Measurements from ENCODE around the gene ANKZF1. TPM values are rescaled to one million over a fixed set of nuclear protein-coding genes. Genes with fewer than 3 reads are reported as not detected.
A peak's percentile ranks its signal among the peaks of the same experiment; 100 is the strongest.

ANKZF1 gene
- total and polyA plus RNA-seq, 7 experiments from 2014 or later = 29.7 to 287 (median 135) TPM

DNA sequence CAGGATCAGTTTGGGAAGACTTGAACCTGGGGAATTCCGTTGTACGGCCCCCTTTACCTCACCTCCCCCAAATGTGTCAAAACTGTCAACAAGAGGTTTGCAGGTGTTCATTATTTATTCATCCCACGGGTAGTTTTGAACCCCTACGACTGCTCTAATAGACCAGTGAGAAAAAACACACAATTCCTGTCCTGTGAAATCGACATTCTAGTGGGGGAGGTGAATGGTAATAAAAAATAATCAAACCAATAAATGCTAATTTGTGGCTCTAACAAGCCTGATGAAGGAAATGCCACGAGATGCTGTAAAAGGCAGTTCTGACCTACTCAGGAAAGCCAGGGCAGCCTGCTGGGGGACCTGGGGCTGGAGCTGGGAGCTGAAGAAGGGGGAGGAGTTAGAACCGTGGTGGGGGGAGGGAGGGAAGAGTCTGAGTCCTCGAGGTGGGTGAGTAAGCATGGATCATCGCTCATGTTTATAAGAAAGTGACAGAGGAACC, 49.1 kb downstream of the ANKZF1 start:
- H3K27me3 Mint-ChIP-seq = peaks cover 0 to 5% (median 0%) of the 10 kb centered on the region in 5 donors
- Histone ChIP-seq H3K27ac (ENCODE audit: low read depth, low read length) (peak overlapping the region; percentile 98), H3K4me1 (ENCODE audit: control insufficient read depth in 2 of 2, insufficient read depth in 2 of 2, low read length in 2 of 2) (peaks cover 22 to 33% of the 10 kb centered on the region in 2 donors), H3K27me3 (ENCODE audit: control insufficient read depth in 2 of 2, insufficient read depth in 2 of 2, low read length in 2 of 2) (no peaks in the 10 kb centered on the region), H3K4me3 (ENCODE audit: low read length) (peak overlapping the region; percentile 73), H3K36me3 (ENCODE audit: control insufficient read depth in 2 of 3, insufficient read depth in 3 of 3, low read length in 3 of 3) (peaks cover 11 to 34% (median 28%) of the 10 kb centered on the region in 3 experiments), H3K9me3 (ENCODE audit: control insufficient read depth in 2 of 3, low read length in 3 of 3) (no peaks in the 10 kb centered on the region)
- CTCF ChIA-PET = interaction anchor here (0.6 to 12.9 kb wide), 12 partner anchors 8 to 989 kb away, joined by 3 to 194 read pairs (median 5); partner anchors contain the start of genes ANKZF1, ATG9A, CNPPD1 and TUBA4A
- POLR2A ChIA-PET = interaction anchor here (0.6 to 8.2 kb wide), 20 partner anchors 9 to 264 kb away, joined by 3 to 214 read pairs (median 4); partner anchors contain the start of genes ABCB6, ANKZF1, ATG9A and CHPF
- intact Hi-C loops (cut with micrococcal nuclease) = loop anchor here (1.0 to 5.0 kb wide), 25 partner anchors 16 to 710 kb away; partner anchors contain the start of genes ANKZF1 (in 2 of the 2), ATG9A (in 2 of the 2), CNOT9 (in 2 of the 2) and GMPPA (in 2 of the 2)
- peak overlapping the region; percentile 94 to 100 (median 99) for H3K27ac Mint-ChIP-seq
- H3K4me1 Mint-ChIP-seq = peaks cover 32 to 58% (median 53%) of the 10 kb centered on the region in 7 donors
- DNase-seq (no peak), ATAC-seq (no peak)
- H3K9me3 Mint-ChIP-seq = no peaks in the 10 kb centered on the region
- peak overlapping the region; percentile 85 to 98 (median 97) for H3K4me3 Mint-ChIP-seq
- H3K36me3 Mint-ChIP-seq = peaks cover 0 to 25% (median 8%) of the 10 kb centered on the region in 5 donors

DNA sequence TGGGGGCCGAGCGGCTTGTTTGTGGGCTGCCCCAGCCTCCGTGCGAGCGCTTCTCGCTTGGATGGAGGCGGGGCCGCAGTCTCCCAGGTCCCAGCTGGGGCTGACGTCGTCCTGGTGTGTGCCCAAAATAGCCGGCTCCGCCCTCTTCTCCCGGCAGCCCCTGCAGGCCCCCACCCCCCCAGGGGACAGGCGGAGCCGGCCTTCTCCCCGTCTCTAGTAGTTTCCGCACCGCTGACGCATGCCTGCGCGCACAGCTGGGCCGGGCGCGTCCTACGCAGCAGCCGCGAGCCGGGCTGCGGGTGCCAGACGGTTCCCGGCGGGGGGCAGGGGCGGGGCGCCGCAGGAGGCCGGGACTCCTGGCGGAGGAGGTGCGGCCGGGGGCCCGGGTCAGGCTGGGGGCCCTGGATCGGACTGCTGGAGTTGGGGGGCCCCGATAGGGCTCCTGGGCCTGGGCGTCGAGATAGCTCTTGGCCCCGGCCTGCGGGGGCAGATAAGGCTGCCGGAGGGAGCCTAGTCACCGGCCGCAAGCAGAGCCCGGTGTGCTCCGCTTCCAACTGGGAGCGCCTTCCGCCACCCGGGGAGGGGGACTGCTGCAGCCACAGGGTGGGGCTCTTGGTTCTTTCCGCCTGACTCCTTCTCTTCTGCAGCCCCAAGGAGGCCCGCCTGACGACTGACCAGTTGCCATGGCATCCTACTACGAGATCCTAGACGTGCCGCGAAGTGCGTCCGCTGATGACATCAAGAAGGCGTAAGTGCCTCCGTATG, 49.7 kb downstream of the ANKZF1 start, which contains the start of gene DNAJB2:
Gene DNAJB2 (plus strand): TSS at position 216 of the 765 bp plus-strand sequence. CDS start 468 bp downstream, at position 684.
- ATAC-seq (peak; percentile 91), DNase-seq (peak; percentile 94 to 100 (median 98))
- peak within 1 kb of the TSS; percentile 97 to 100 (median 99) for H3K27ac Mint-ChIP-seq
- peak within 1 kb of the TSS; percentile 98 for H3K27ac ChIP-seq (ENCODE audit: low read depth, low read length)
- intact Hi-C loops (cut with micrococcal nuclease) = loop anchor here (1.0 to 5.0 kb wide), 24 partner anchors 15 to 711 kb away; partner anchors contain the start of genes ANKZF1 (in 2 of the 2), ATG9A (in 2 of the 2), CNOT9 (in 2 of the 2) and GMPPA (in 2 of the 2)
- H3K27me3 Mint-ChIP-seq = peaks cover 0 to 2% (median 0%) of the 10 kb centered on the region in 5 donors
- peak within 1 kb of the TSS; percentile 85 to 99 (median 97) for H3K4me3 Mint-ChIP-seq
- peak within 1 kb of the TSS; percentile 73 for H3K4me3 ChIP-seq (ENCODE audit: low read length)
- H3K36me3 ChIP-seq (ENCODE audit: control insufficient read depth in 2 of 3, insufficient read depth in 3 of 3, low read length in 3 of 3) = peaks cover 11 to 40% (median 28%) of the 10 kb centered on the region in 3 experiments
- peaks cover 22 to 33% of the 10 kb centered on the region in 2 donors for H3K4me1 ChIP-seq (ENCODE audit: control insufficient read depth in 2 of 2, insufficient read depth in 2 of 2, low read length in 2 of 2)
- no peaks in the 10 kb centered on the region for H3K9me3 ChIP-seq (ENCODE audit: control insufficient read depth in 2 of 3, low read length in 3 of 3)
- H3K9me3 Mint-ChIP-seq = no peaks in the 10 kb centered on the region
- ChIA-PET POLR2A (interaction anchor here (0.6 to 8.2 kb wide), 20 partner anchors 10 to 264 kb away, joined by 3 to 214 read pairs (median 4); partner anchors contain the start of genes ABCB6, ANKZF1, ATG9A and CHPF), CTCF (interaction anchor here (0.6 to 12.9 kb wide), 8 partner anchors 8 to 989 kb away, joined by 3 to 194 read pairs (median 6); partner anchors contain the start of gene CNPPD1)
- no peaks in the 10 kb centered on the region for H3K27me3 ChIP-seq (ENCODE audit: control insufficient read depth in 2 of 2, insufficient read depth in 2 of 2, low read length in 2 of 2)
- H3K36me3 Mint-ChIP-seq = peaks cover 0 to 25% (median 8%) of the 10 kb centered on the region in 5 donors
- peaks cover 32 to 58% (median 53%) of the 10 kb centered on the region in 7 donors for H3K4me1 Mint-ChIP-seq

DNA sequence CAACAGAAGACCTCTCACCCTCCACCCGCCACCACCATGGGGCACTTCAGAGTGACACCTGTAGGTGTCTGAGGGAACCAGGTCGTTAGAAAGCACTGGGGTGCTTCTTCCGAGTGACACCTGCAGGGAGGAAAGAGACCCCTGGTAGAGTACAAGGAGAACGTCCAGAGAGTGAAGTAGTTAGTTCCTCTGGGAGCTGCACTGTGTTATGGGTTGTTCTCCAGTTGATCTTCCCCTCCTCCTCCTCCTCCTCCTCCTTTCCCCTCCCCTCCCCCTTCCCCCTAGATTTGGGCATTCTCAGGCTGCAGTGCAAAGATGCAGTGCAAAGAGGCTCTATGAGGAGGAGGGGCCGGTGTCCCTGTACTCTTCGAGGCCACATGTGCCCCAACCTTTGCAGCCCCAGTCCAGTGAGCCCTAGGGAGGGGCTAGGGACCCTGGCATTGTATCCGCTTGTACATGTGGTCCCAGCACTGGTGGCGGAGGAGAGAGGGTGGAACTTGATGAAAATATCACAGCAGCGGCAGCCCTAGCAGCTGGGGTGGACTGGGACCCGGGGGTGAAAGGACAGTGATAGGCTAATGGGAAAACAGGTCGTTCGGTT, 50.4 kb downstream of the ANKZF1 start:
- Histone ChIP-seq H3K27me3 (ENCODE audit: control insufficient read depth in 2 of 2, insufficient read depth in 2 of 2, low read length in 2 of 2) (no peaks in the 10 kb centered on the region), H3K9me3 (ENCODE audit: control insufficient read depth in 2 of 3, low read length in 3 of 3) (no peaks in the 10 kb centered on the region), H3K4me3 (ENCODE audit: low read length) (peak overlapping the region; percentile 73), H3K36me3 (ENCODE audit: control insufficient read depth in 2 of 3, insufficient read depth in 3 of 3, low read length in 3 of 3) (peaks cover 11 to 47% (median 28%) of the 10 kb centered on the region in 3 experiments), H3K27ac (ENCODE audit: low read depth, low read length) (peak overlapping the region; percentile 98), H3K4me1 (ENCODE audit: control insufficient read depth in 2 of 2, insufficient read depth in 2 of 2, low read length in 2 of 2) (peaks cover 22 to 33% of the 10 kb centered on the region in 2 donors)
- Mint-ChIP-seq H3K4me3 (peak overlapping the region; percentile 85 to 99 (median 97)), H3K9me3 (no peaks in the 10 kb centered on the region), H3K4me1 (peaks cover 32 to 58% (median 53%) of the 10 kb centered on the region in 7 donors), H3K36me3 (peaks cover 0 to 25% (median 8%) of the 10 kb centered on the region in 5 donors), H3K27ac (peak overlapping the region; percentile 97 to 100 (median 99)), H3K27me3 (no peaks in the 10 kb centered on the region)
- intact Hi-C loops (cut with micrococcal nuclease) = loop anchor here (1.0 to 5.0 kb wide), 24 partner anchors 14 to 712 kb away; partner anchors contain the start of genes ANKZF1 (in 2 of the 2), ATG9A (in 2 of the 2), CNOT9 (in 2 of the 2) and GMPPA (in 2 of the 2)
- ChIA-PET POLR2A (interaction anchor here (1.0 to 8.2 kb wide), 12 partner anchors 15 to 121 kb away, joined by 3 to 214 read pairs (median 15); partner anchors contain the start of genes ANKZF1, ATG9A, CNPPD1 and DNPEP), CTCF (interaction anchor here (0.9 to 12.9 kb wide), 3 partner anchors 16 to 35 kb away, joined by 3 to 194 read pairs (median 3); partner anchors contain the start of genes GLB1L and STK16)
- DNase-seq (no peak), ATAC-seq (no peak)

DNA sequence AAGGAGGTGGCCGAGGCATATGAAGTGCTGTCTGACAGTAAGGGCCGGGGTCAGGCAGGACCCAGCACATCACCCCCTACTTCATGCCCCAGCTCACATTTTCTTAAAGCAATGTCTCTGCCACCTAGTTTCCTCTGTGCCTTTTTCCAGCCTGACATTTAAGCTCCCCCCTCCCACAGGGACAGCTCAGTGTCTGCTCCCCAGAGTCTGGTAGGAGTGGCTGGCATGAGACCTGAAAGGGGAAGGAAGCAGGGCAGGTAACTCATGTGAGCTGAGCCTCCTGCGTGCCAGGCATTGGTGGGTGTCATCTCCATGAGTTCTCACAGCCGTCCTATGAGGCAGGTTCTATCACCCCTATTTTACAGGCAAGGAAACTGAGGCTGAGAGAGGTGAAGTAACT, 51.0 kb downstream of the ANKZF1 start:
- peaks cover 11 to 53% (median 28%) of the 10 kb centered on the region in 3 experiments for H3K36me3 ChIP-seq (ENCODE audit: control insufficient read depth in 2 of 3, insufficient read depth in 3 of 3, low read length in 3 of 3)
- POLR2A ChIA-PET = interaction anchor here (0.6 to 8.2 kb wide), 8 partner anchors 10 to 105 kb away, joined by 3 to 214 read pairs (median 13); partner anchors contain the start of genes ANKZF1, ATG9A, CNPPD1 and GLB1L
- DNase-seq = no peak
- H3K4me3 Mint-ChIP-seq = peak overlapping the region; percentile 42 to 98 (median 97)
- H3K36me3 Mint-ChIP-seq = peaks cover 0 to 30% (median 8%) of the 10 kb centered on the region in 5 donors
- H3K27ac Mint-ChIP-seq = peak overlapping the region; percentile 97 to 100 (median 99)
- no peaks in the 10 kb centered on the region for H3K9me3 ChIP-seq (ENCODE audit: control insufficient read depth in 2 of 3, low read length in 3 of 3)
- CTCF ChIA-PET = interaction anchor here (0.9 to 12.9 kb wide), 4 partner anchors 15 to 79 kb away, joined by 3 to 194 read pairs (median 3); partner anchors contain the start of genes GLB1L and STK16
- H3K27me3 ChIP-seq (ENCODE audit: control insufficient read depth in 2 of 2, insufficient read depth in 2 of 2, low read length in 2 of 2) = no peaks in the 10 kb centered on the region
- no peak for ATAC-seq
- no peaks in the 10 kb centered on the region for H3K9me3 Mint-ChIP-seq
- peaks cover 22 to 33% of the 10 kb centered on the region in 2 donors for H3K4me1 ChIP-seq (ENCODE audit: control insufficient read depth in 2 of 2, insufficient read depth in 2 of 2, low read length in 2 of 2)
- intact Hi-C loops (cut with micrococcal nuclease) = no loop called here
- peaks cover 32 to 59% (median 53%) of the 10 kb centered on the region in 7 donors for H3K4me1 Mint-ChIP-seq
- no peak overlapping the region for H3K4me3 ChIP-seq (ENCODE audit: low read length)
- H3K27me3 Mint-ChIP-seq = no peaks in the 10 kb centered on the region
- peak overlapping the region; percentile 98 for H3K27ac ChIP-seq (ENCODE audit: low read depth, low read length)

DNA sequence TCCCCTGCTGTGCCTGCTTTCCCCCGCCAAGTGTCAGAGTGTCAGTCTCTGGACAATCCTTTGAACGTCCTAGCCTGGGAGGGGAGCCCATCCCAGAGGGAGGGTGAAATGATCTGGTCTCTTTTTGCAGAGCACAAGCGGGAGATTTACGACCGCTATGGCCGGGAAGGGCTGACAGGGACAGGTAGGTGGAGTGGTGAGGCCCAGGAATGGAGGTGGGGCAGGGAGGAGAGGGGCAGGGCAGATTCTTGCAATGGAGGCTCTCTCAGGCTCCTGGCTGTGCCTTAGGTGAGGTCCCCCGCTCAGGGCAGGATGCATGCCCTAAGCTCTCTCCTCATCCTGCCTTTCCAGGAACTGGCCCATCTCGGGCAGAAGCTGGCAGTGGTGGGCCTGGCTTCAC, 52.0 kb downstream of the ANKZF1 start:
- H3K4me3 ChIP-seq (ENCODE audit: low read length) = no peak overlapping the region
- Mint-ChIP-seq H3K4me1 (peaks cover 32 to 59% (median 53%) of the 10 kb centered on the region in 7 donors), H3K36me3 (peaks cover 0 to 30% (median 10%) of the 10 kb centered on the region in 5 donors), H3K4me3 (peak overlapping the region in 2 of 10 donors; percentile 14 to 96), H3K27me3 (no peaks in the 10 kb centered on the region), H3K27ac (peak overlapping the region in 6 of 9 donors; percentile 98 to 100 (median 100)), H3K9me3 (no peaks in the 10 kb centered on the region)
- CTCF ChIA-PET = interaction anchor here (1.1 to 12.9 kb wide), 2 partner anchors 14 to 80 kb away, joined by 3 to 194 read pairs; no protein-coding TSS in a partner anchor
- POLR2A ChIA-PET = interaction anchor here (0.8 to 8.2 kb wide), 6 partner anchors 9 to 105 kb away, joined by 3 to 214 read pairs (median 7); partner anchors contain the start of genes ANKZF1, ATG9A, CNPPD1 and GLB1L
- H3K9me3 ChIP-seq (ENCODE audit: control insufficient read depth in 2 of 3, low read length in 3 of 3) = no peaks in the 10 kb centered on the region
- DNase-seq (no peak), ATAC-seq (no peak)
- peaks cover 22 to 33% of the 10 kb centered on the region in 2 donors for H3K4me1 ChIP-seq (ENCODE audit: control insufficient read depth in 2 of 2, insufficient read depth in 2 of 2, low read length in 2 of 2)
- peaks cover 11 to 61% (median 28%) of the 10 kb centered on the region in 3 experiments for H3K36me3 ChIP-seq (ENCODE audit: control insufficient read depth in 2 of 3, insufficient read depth in 3 of 3, low read length in 3 of 3)
- intact Hi-C loops (cut with micrococcal nuclease) = no loop called here
- no peaks in the 10 kb centered on the region for H3K27me3 ChIP-seq (ENCODE audit: control insufficient read depth in 2 of 2, insufficient read depth in 2 of 2, low read length in 2 of 2)
- peak overlapping the region; percentile 98 for H3K27ac ChIP-seq (ENCODE audit: low read depth, low read length)

All from naive thymus-derived CD4-positive, alpha-beta T cell (primary cell).